ENCODE data around the gene CD302.

- no peak for TF ChIP-seq ESRRA (IDR thresholded peaks at IDR 0.05; ENCODE audit: low read length)
- peak; percentile 49; the same call in 1 of the 2 replicates for TF ChIP-seq POLR2AphosphoS5 (IDR thresholded peaks at IDR 0.05; ENCODE audit: low read length)
- TF ChIP-seq POLR2A (IDR thresholded peaks at IDR 0.05; ENCODE audit: low read depth, low read length) = peak; percentile 71
- no peak for TF ChIP-seq MYC (IDR thresholded peaks at IDR 0.05; ENCODE audit: insufficient read depth, insufficient read length, insufficient replicate concordance, low read length, severe bottlenecking)
- no peak for TF ChIP-seq MAX (IDR thresholded peaks at IDR 0.05; ENCODE audit: low read depth, low read length)
- no peak for TF ChIP-seq CTCF (IDR thresholded peaks at IDR 0.05 in 2 of 3, conservative IDR thresholded peaks at IDR 0.05 in 1 of 3; ENCODE audit: control insufficient read depth in 2 of 3, extremely low read depth in 1 of 3, insufficient read depth in 1 of 3, low read depth in 3 of 3, low read length in 3 of 3)
- TF ChIP-seq GABPA (IDR thresholded peaks at IDR 0.05; ENCODE audit: low read depth) = no peak
- no peak for TF ChIP-seq EZH2 (IDR thresholded peaks at IDR 0.05; ENCODE audit: borderline replicate concordance, control insufficient read depth, low read depth, low read length)
- no peak for TF ChIP-seq FOXM1 (IDR thresholded peaks at IDR 0.05; ENCODE audit: low read depth, low read length)
- no peak for TF ChIP-seq ASH2L (IDR thresholded peaks at IDR 0.05; ENCODE audit: borderline replicate concordance, low read depth)
- TF ChIP-seq CHD4 (IDR thresholded peaks at IDR 0.05) = no peak
Measured at GRCh38 chr2:159797543-159798375, at the start of gene CD302.
